Endothelial cell of umbilical vein (primary cell): Measurements from ENCODE around the gene GLTP. TPM values are rescaled to one million over a fixed set of nuclear protein-coding genes. Genes with fewer than 3 reads are reported as not detected.
A peak's percentile ranks its signal among the peaks of the same experiment; 100 is the strongest.

ENCODE experiments used
- BruUV-seq: library from RNA; stranded (reverse); fragments of 400-500 nt; replicated peaks from 2 replicates; lab custom pipeline; 2021; lab: Mats Ljungman, UMichigan
- CTCF ChIA-PET: fragments of 300-600, 350-600 bp; sonication (Branson Sonifier 250); formaldehyde crosslinking; loops from one replicate; lab custom pipeline; 2021; ENCODE audit warnings: antibody characterized with exemption, inconsistent platforms; lab: Charles Lee
- POLR2A ChIA-PET: fragments of 300-600, 350-600 bp; sonication (Branson Sonifier 250); formaldehyde crosslinking; loops from one replicate; lab custom pipeline; 2021; ENCODE audit warnings: antibody characterized with exemption, inconsistent platforms; lab: Charles Lee
- DNase-seq: peaks from one replicate; pipeline ENCODE4 v3.0.0-alpha.2; 2011; ENCODE audit warnings: low read depth, low spot score
- FAIRE-seq: peaks from 2 replicates; lab custom pipeline; 2011; peaks lifted over from hg19 to GRCh38; lab: Jason Lieb, UNC
- H2AFZ ChIP-seq: 2 replicates; pipeline ENCODE4 v1.6.0; 2012; ENCODE audit warnings: low read depth, low read length, control low read depth, inconsistent platforms
- H3K27ac ChIP-seq: 2 replicates; pipeline ENCODE4 v1.5.1; 2011; ENCODE audit warnings: low read depth, mild to moderate bottlenecking, control low read depth, low read length, moderate library complexity; ENCODE audit not compliant: insufficient read depth
- H3K27me3 ChIP-seq, 2 experiments: 2 replicates each; pipeline versions ENCODE4 v1.6.0 to v1.6.1; 2011; ENCODE audit warnings: low read length in 2 of 2, mixed read lengths in 1 of 2; ENCODE audit not compliant: control insufficient read depth in 2 of 2, insufficient read depth in 2 of 2
- H3K36me3 ChIP-seq, 2 experiments: 2 replicates in 1 of 2; 3 replicates in 1 of 2; pipeline ENCODE4 v1.5.1; 2011; ENCODE audit warnings: low read length in 2 of 2, mild to moderate bottlenecking in 1 of 2, moderate library complexity in 1 of 2; ENCODE audit not compliant: control insufficient read depth in 2 of 2, insufficient read depth in 2 of 2; ENCODE audit errors: extremely low read depth in 1 of 2
- H3K4me1 ChIP-seq: 3 replicates; pipeline ENCODE4 v1.5.1; 2011; ENCODE audit warnings: mild to moderate bottlenecking, low read length; ENCODE audit not compliant: control insufficient read depth, insufficient read depth; ENCODE audit errors: extremely low read depth
- H3K4me2 ChIP-seq: 2 replicates; pipeline ENCODE4 v1.6.1; 2011; ENCODE audit warnings: low read length, control low read depth, mixed read lengths; ENCODE audit not compliant: insufficient read depth
- H3K4me3 ChIP-seq, 3 experiments: fragments of 200-600 bp in 1 of 3; sonication (generic), shearing (Covaris generic) in 1 of 3; replicated peaks in 1 of 3; 2 replicates each; pipeline ENCODE4 v1.5.1; 2011 to 2016; ENCODE audit warnings: control low read depth in 3 of 3, low read length in 3 of 3, mild to moderate bottlenecking in 2 of 3, inconsistent platforms in 1 of 3, low read depth in 1 of 3, moderate library complexity in 1 of 3; ENCODE audit not compliant: insufficient read depth in 1 of 3
- H3K79me2 ChIP-seq: 2 replicates; pipeline ENCODE4 v1.6.0; 2012; ENCODE audit warnings: low read length, inconsistent platforms; ENCODE audit not compliant: control insufficient read depth, insufficient read depth
- H3K9ac ChIP-seq: replicated peaks from 2 replicates; pipeline ENCODE3; 2011; ENCODE audit warnings: low read length, control low read depth; ENCODE audit not compliant: insufficient read depth; ENCODE audit errors: extremely low read depth
- H3K9me1 ChIP-seq: replicated peaks from 3 replicates; pipeline ENCODE4 v1.6.0; 2011; ENCODE audit warnings: mild to moderate bottlenecking, low read length; ENCODE audit not compliant: control insufficient read depth, insufficient read depth; ENCODE audit errors: extremely low read depth
- H3K9me3 ChIP-seq: replicated peaks from 2 replicates; pipeline ENCODE4 v1.5.1; 2012; ENCODE audit warnings: low read length, inconsistent platforms; ENCODE audit not compliant: control insufficient read depth, insufficient read depth
- H4K20me1 ChIP-seq: replicated peaks from 2 replicates; pipeline ENCODE3; 2011; ENCODE audit warnings: mild to moderate bottlenecking, low read length; ENCODE audit not compliant: control insufficient read depth, insufficient read depth; ENCODE audit errors: extremely low read depth
- EZH2 ChIP-seq: IDR thresholded peaks from 2 replicates; pipeline ENCODE4 v1.6.1; 2012; ENCODE audit warnings: borderline replicate concordance, low read depth, mild to moderate bottlenecking, moderate library complexity, low read length, inconsistent platforms; ENCODE audit not compliant: severe bottlenecking
- FOS ChIP-seq: IDR thresholded peaks from 2 replicates; pipeline ENCODE4 v1.6.1; 2011; ENCODE audit warnings: mild to moderate bottlenecking, low read length, moderate library complexity, borderline replicate concordance; ENCODE audit not compliant: insufficient read depth
- GATA2 ChIP-seq: IDR thresholded peaks from 2 replicates; pipeline ENCODE4 v1.7.0; 2011; ENCODE audit warnings: low read depth, mild to moderate bottlenecking, moderate library complexity, mixed read lengths, low read length; ENCODE audit not compliant: insufficient read length, insufficient read depth
- JUN ChIP-seq: IDR thresholded peaks from 2 replicates; pipeline ENCODE4 v1.6.1; 2011; ENCODE audit warnings: borderline replicate concordance, low read depth; ENCODE audit not compliant: insufficient read length, insufficient read depth
- MAX ChIP-seq: IDR thresholded peaks from 2 replicates; pipeline ENCODE4 v1.6.1; 2011; ENCODE audit not compliant: insufficient read depth, insufficient read length
- MYC ChIP-seq: IDR thresholded peaks from one replicate; pipeline ENCODE4 v1.6.1; 2011; ENCODE audit warnings: mild to moderate bottlenecking, low read depth, low read length
- POLR2A ChIP-seq: IDR thresholded peaks from 2 replicates; pipeline ENCODE4 v1.6.1; 2012; ENCODE audit warnings: low read depth, mild to moderate bottlenecking, control low read depth, low read length
- POLR2AphosphoS5 ChIP-seq: IDR thresholded peaks from 2 replicates; pipeline ENCODE4 v1.6.1; 2012; ENCODE audit warnings: low read depth, mild to moderate bottlenecking, control low read depth, low read length, moderate library complexity; ENCODE audit not compliant: insufficient read depth
- dilution Hi-C: fragments of 300-500 bp; cut with MboI; formaldehyde crosslinking; loops from one replicate; pipeline ENCODE4 v1.15.0; 2019; ENCODE audit warnings: low sequenced_read_pairs; ENCODE audit not compliant: extremely low pct_ligation_motif_present
- intact Hi-C: fragments of 100-400 bp; cut with micrococcal nuclease; formaldehyde crosslinking; loops from one replicate; pipeline ENCODE4 v1.10.0; 2022
- polyA plus RNA-seq, 4 experiments: library from polyadenylated mRNA; depleted of rRNA in 3 of 4; stranded (reverse) in 3 of 4; unstranded in 1 of 4; fragments of >200 nt; gene quantifications; 2 replicates each; pipeline versions ENCODE4 v1.2.1 to v1.2.3, GENCODE V29; 2011 to 2012; ENCODE audit warnings: missing spikeins in 1 of 4
- total RNA-seq: library from RNA; stranded (reverse); gene quantifications from 2 replicates; pipeline ENCODE4 v1.2.3, GENCODE V29; 2021
- TF ChIP-seq, protein P1 (sequence below), 2 donors: IDR thresholded peaks; 1 replicate in 1 of 2; 2 replicates in 1 of 2; pipeline ENCODE4 v1.5.1; 2011; ENCODE audit warnings: low read length in 2 of 2, mild to moderate bottlenecking in 2 of 2, moderate library complexity in 2 of 2, control low read depth in 1 of 2, inconsistent platforms in 1 of 2, low read depth in 1 of 2; ENCODE audit not compliant: insufficient read depth in 1 of 2; ENCODE audit errors: extremely low read depth in 1 of 2

Gene GLTP
- total and polyA plus RNA-seq, 2 donors (not counting 3 experiments of a cell fraction or from before 2014, with no cell fraction given), result 21.5 to 46.6 TPM

DNA sequence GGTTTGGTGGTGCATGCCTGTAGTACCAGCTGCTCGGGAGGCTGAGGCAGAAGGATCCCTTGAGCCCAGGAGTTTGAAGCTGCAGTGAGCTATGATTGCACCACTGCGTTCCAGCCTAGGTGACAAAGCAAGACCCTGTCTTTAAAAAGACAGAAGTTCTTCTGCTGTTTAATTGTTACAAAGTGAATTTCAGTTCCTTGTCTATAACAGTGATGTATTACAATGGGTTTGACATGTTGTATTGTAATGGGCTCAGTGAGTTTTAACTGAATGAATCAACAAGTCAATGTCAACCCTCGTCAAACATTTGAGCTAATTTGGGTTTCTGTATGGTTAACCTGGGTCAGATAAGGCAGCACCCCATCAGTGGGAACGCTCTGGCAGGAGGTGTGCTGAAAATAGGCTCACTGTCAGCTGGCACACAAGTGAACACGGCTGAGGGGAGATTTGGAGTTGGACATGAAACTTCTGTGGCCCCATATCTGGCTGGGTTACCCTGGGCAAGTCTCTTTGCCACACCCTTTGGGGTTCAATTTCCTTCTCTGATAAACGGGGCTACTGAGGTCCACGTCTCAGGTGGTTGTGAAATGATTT, 33.1 kb downstream of the GLTP start:
- H3K4me2 ChIP-seq, result no peak overlapping the region
- no peaks in the 10 kb centered on the region for H3K9me1 ChIP-seq
- H3K4me3 ChIP-seq, result no peak overlapping the region
- no peaks in the 10 kb centered on the region for H3K27me3 ChIP-seq
- no TSS peak for BruUV-seq
- H4K20me1 ChIP-seq, result no peaks in the 10 kb centered on the region
- H3K9me3 ChIP-seq, result no peaks in the 10 kb centered on the region
- no peaks in the 10 kb centered on the region for H3K79me2 ChIP-seq
- intact Hi-C loops, result no loop called here
- FAIRE-seq (no peak), DNase-seq (no peak)
- ChIA-PET CTCF (interaction anchor here (1.0 to 6.0 kb wide), 3 partner anchors 12 to 41 kb away, joined by 5 to 159 read pairs (median 45); no protein-coding TSS in a partner anchor), POLR2A (no interaction called here)
- H3K36me3 ChIP-seq, result no peaks in the 10 kb centered on the region
- no peak overlapping the region for H2AFZ ChIP-seq
- dilution Hi-C loops, result no loop called here
- H3K9ac ChIP-seq, result no peak overlapping the region
- H3K4me1 ChIP-seq, result peaks cover 2% of the 10 kb centered on the region
- TF ChIP-seq FOS, result no peak
- no peak for TF ChIP-seq GATA2
- H3K27ac ChIP-seq, result no peak overlapping the region

- peaks cover 2% of the 10 kb centered on the region for H3K4me1 ChIP-seq
- dilution Hi-C loops, result no loop called here
- TF ChIP-seq FOS (no peak), POLR2AphosphoS5 (no peak), JUN (no peak), EZH2 (no peak), POLR2A (no peak), GATA2 (no peak), MAX (no peak), MYC (no peak)
- TF ChIP-seq, protein P1, sequence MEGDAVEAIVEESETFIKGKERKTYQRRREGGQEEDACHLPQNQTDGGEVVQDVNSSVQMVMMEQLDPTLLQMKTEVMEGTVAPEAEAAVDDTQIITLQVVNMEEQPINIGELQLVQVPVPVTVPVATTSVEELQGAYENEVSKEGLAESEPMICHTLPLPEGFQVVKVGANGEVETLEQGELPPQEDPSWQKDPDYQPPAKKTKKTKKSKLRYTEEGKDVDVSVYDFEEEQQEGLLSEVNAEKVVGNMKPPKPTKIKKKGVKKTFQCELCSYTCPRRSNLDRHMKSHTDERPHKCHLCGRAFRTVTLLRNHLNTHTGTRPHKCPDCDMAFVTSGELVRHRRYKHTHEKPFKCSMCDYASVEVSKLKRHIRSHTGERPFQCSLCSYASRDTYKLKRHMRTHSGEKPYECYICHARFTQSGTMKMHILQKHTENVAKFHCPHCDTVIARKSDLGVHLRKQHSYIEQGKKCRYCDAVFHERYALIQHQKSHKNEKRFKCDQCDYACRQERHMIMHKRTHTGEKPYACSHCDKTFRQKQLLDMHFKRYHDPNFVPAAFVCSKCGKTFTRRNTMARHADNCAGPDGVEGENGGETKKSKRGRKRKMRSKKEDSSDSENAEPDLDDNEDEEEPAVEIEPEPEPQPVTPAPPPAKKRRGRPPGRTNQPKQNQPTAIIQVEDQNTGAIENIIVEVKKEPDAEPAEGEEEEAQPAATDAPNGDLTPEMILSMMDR (IDR thresholded peaks at IDR 0.05; ENCODE audit: extremely low read depth in 1 of 2, insufficient read depth in 1 of 2, low read depth in 1 of 2, low read length in 2 of 2), result no peak
- no peaks in the 10 kb centered on the region for H3K27me3 ChIP-seq
- H3K9me3 ChIP-seq, result no peaks in the 10 kb centered on the region
- peak overlapping the region; percentile 91 for H2AFZ ChIP-seq
- peak overlapping the region; percentile 30 for H3K9ac ChIP-seq
- H3K4me2 ChIP-seq, result peak overlapping the region; percentile 60
- H3K4me3 ChIP-seq, result peak overlapping the region in 1 of 3 experiments; percentile 35
- POLR2A ChIA-PET, result no interaction called here
- no peaks in the 10 kb centered on the region for H3K36me3 ChIP-seq
- no peak for DNase-seq
- no peak overlapping the region for H3K27ac ChIP-seq
- FAIRE-seq, result peak; percentile 28
- no peaks in the 10 kb centered on the region for H4K20me1 ChIP-seq
- no peaks in the 10 kb centered on the region for H3K79me2 ChIP-seq
- CTCF ChIA-PET, result interaction anchor here (0.7 to 6.0 kb wide), 30 partner anchors 9 to 418 kb away, joined by 3 to 159 read pairs (median 5); partner anchors contain the start of genes MVK and TRPV4
- intact Hi-C loops, result loop anchor here (1.0 to 2.0 kb wide), 3 partner anchors 41 to 327 kb away; no protein-coding TSS in a partner anchor
- no peaks in the 10 kb centered on the region for H3K9me1 ChIP-seq
- BruUV-seq, result no TSS peak
Measured at GRCh38 chr12:109845824-109846205, 34.5 kb downstream of the GLTP start.
